GM12878 (cell line): ENCODE results near the gene FAT1. TPM values are rescaled to one million over a fixed set of nuclear protein-coding genes. Genes with fewer than 3 reads are reported as not detected.

Experiments
- ATAC-seq: fragments of 200-7000 bp; cut with Tn5 transposase; 3 replicates; pipeline ENCODE4 v1.9.1; 2020; ENCODE audit warnings: mild to moderate bottlenecking, moderate library complexity
- BruUV-seq: library from RNA; stranded (reverse); fragments of 400-500 nt; replicated peaks from 2 replicates; lab custom pipeline; 2021; lab: Mats Ljungman, UMichigan
- CTCF ChIA-PET: fragments of 300-600 bp; sonication (Branson Sonifier 250); formaldehyde crosslinking; extraction: SDS; loops from one replicate; lab custom pipeline; 2021; ENCODE audit warnings: inconsistent platforms; lab: Yijun Ruan, JAX
- POLR2A ChIA-PET: fragments of 350-600 bp; formaldehyde crosslinking; extraction: SDS; loops from one replicate; lab custom pipeline; 2021; ENCODE audit warnings: inconsistent platforms; lab: Charles Lee
- RAD21 ChIA-PET: fragments of 300-600 bp; sonication (Branson Sonifier 250); formaldehyde crosslinking; loops from one replicate; lab custom pipeline; 2023; ENCODE audit warnings: antibody characterized with exemption; ENCODE audit not compliant: unreplicated experiment; lab: Charles Lee
- SMC1A ChIA-PET: fragments of 300-600 bp; sonication (Branson Sonifier 250); formaldehyde crosslinking; loops from one replicate; lab custom pipeline; 2023; ENCODE audit not compliant: unreplicated experiment, uncharacterized antibody; lab: Charles Lee
- DNase-seq: peaks from one replicate; pipeline ENCODE4 v3.0.0-alpha.2; 2011; ENCODE audit warnings: low read depth, low spot score
- FAIRE-seq: peaks from 3 replicates; lab custom pipeline; 2011; peaks lifted over from hg19 to GRCh38; lab: Jason Lieb, UNC
- H2AFZ ChIP-seq: 2 replicates; pipeline ENCODE4 v1.6.0; 2011; ENCODE audit warnings: low read depth, low read length, control low read depth; ENCODE audit not compliant: control insufficient read depth
- H3K27ac ChIP-seq: 2 replicates; pipeline ENCODE4 v1.5.1; 2011; ENCODE audit warnings: control low read depth; ENCODE audit not compliant: control insufficient read depth, insufficient read depth
- H3K27me3 ChIP-seq, 2 experiments: replicated peaks in 1 of 2; 2 replicates each; pipeline versions ENCODE4 v1.6.0 to v1.6.1; 2011; ENCODE audit warnings: low read length in 1 of 2; ENCODE audit not compliant: control insufficient read depth in 2 of 2, insufficient read depth in 2 of 2
- H3K36me3 ChIP-seq, 2 experiments: 2 replicates each; pipeline ENCODE4 v1.5.1; 2011; ENCODE audit warnings: low read length in 1 of 2; ENCODE audit not compliant: control insufficient read depth in 2 of 2, insufficient read depth in 2 of 2
- H3K4me1 ChIP-seq: 2 replicates; pipeline ENCODE4 v1.6.1; 2011; ENCODE audit warnings: mild to moderate bottlenecking, low read length, moderate library complexity, mixed read lengths; ENCODE audit not compliant: control insufficient read depth, insufficient read depth
- H3K4me2 ChIP-seq: 2 replicates; pipeline ENCODE4 v1.6.0; 2011; ENCODE audit warnings: control low read depth; ENCODE audit not compliant: control insufficient read depth, insufficient read depth
- H3K4me3 ChIP-seq: fragments of 200-600 bp; sonication (generic); 2 replicates; pipeline ENCODE4 v1.5.1; 2016
- H3K79me2 ChIP-seq: 2 replicates; pipeline ENCODE4 v1.6.0; 2011; ENCODE audit warnings: low read length; ENCODE audit not compliant: control insufficient read depth, insufficient read depth
- H3K9ac ChIP-seq: 2 replicates; pipeline ENCODE4 v1.8.0; 2011; ENCODE audit warnings: low read length, control low read depth, mixed read lengths; ENCODE audit not compliant: control insufficient read depth, insufficient read depth
- H3K9me3 ChIP-seq: replicated peaks from 3 replicates; pipeline ENCODE4 v1.5.1; 2011; ENCODE audit warnings: mild to moderate bottlenecking, low read length; ENCODE audit not compliant: control insufficient read depth, insufficient read depth
- H4K20me1 ChIP-seq: 2 replicates; pipeline ENCODE4 v1.6.0; 2011; ENCODE audit not compliant: control insufficient read depth, insufficient read depth
- BMI1 ChIP-seq: fragments of 450-650 bp; IDR thresholded peaks from 2 replicates; pipeline ENCODE4 v1.6.1; 2016; ENCODE audit warnings: mild to moderate bottlenecking, moderate library complexity, borderline replicate concordance
- CHD2 ChIP-seq: IDR thresholded peaks from 2 replicates; pipeline ENCODE4 v1.6.1; 2011; ENCODE audit warnings: low read depth, low read length, improper control_type of control experiment, borderline replicate concordance
- CTCF ChIP-seq, 3 experiments: IDR thresholded peaks in 2 of 3; conservative IDR thresholded peaks in 1 of 3; 2 replicates each; pipeline ENCODE4 v1.5.1; 2011; ENCODE audit warnings: low read depth in 3 of 3, low read length in 3 of 3, mild to moderate bottlenecking in 3 of 3, control low read depth in 2 of 3, moderate library complexity in 2 of 3, inconsistent platforms in 1 of 3, mixed read lengths in 1 of 3; ENCODE audit not compliant: control insufficient read depth in 2 of 3, insufficient read depth in 1 of 3; ENCODE audit errors: extremely low read depth in 1 of 3
- EED ChIP-seq: sonication (generic); IDR thresholded peaks from 2 replicates; pipeline ENCODE4 v1.6.1; 2016; ENCODE audit warnings: antibody characterized with exemption, low read depth
- NKRF ChIP-seq: fragments of 450-650 bp; conservative IDR thresholded peaks from 2 replicates; pipeline ENCODE4 v1.6.1; 2017; ENCODE audit warnings: mild to moderate bottlenecking, moderate library complexity
- POLR2AphosphoS2 ChIP-seq: IDR thresholded peaks from 2 replicates; pipeline ENCODE4 v1.6.1; 2011; ENCODE audit warnings: low read depth, mild to moderate bottlenecking, low read length, improper control_type of control experiment, moderate library complexity
- STAT3 ChIP-seq: IDR thresholded peaks from 2 replicates; pipeline ENCODE4 v1.6.1; 2011; ENCODE audit warnings: low read depth, low read length, improper control_type of control experiment
- WRNIP1 ChIP-seq: IDR thresholded peaks from 2 replicates; pipeline ENCODE4 v1.6.1; 2011; ENCODE audit warnings: low read depth, low read length, improper control_type of control experiment, borderline replicate concordance
- ZBED1 ChIP-seq: IDR thresholded peaks from 2 replicates; pipeline ENCODE4 v1.6.1; 2016; ENCODE audit warnings: borderline replicate concordance
- ZNF384 ChIP-seq: IDR thresholded peaks from 2 replicates; pipeline ENCODE4 v1.6.1; 2012; ENCODE audit warnings: low read depth, mild to moderate bottlenecking, low read length, improper control_type of control experiment, borderline replicate concordance
- ZNF592 ChIP-seq: fragments of 450-650 bp; IDR thresholded peaks from 2 replicates; pipeline ENCODE4 v1.6.1; 2017; ENCODE audit warnings: mild to moderate bottlenecking, moderate library complexity
- WGBS: methylation state at CpG from one replicate; pipeline ENCODE4 v1.1.6; 2016; ENCODE audit warnings: low lambda C conversion rate; ENCODE audit not compliant: insufficient replicate concordance, insufficient coverage; ENCODE audit errors: missing lambda C conversion rate; 5-methylcytosine and 5-hydroxymethylcytosine counted together
- in situ Hi-C: fragments of 300-500 bp; cut with MboI; formaldehyde crosslinking; loops from 9 replicates; pipeline ENCODE4 v1.14.3; 2018; ENCODE audit warnings: mixed read lengths
- intact Hi-C: fragments of 100-400 bp; cut with micrococcal nuclease; formaldehyde crosslinking; loops from one replicate; pipeline ENCODE4 v1.14.2; 2022; ENCODE audit not compliant: unreplicated experiment
- polyA plus RNA-seq, 11 experiments: library from polyadenylated mRNA; depleted of rRNA in 4 of 11; unstranded in 6 of 11; stranded (reverse) in 5 of 11; fragments of >200 nt; fragmentation: Nextera tagmentation in 4 of 11; fragmentation: Illumina TruSeq in 1 of 11; extraction: Ambion mirVana in 4 of 11; extraction: Trizol in 1 of 11; gene quantifications; 1 replicate in 1 of 11; 2 replicates in 10 of 11; pipeline versions ENCODE4 v1.2.1 to v1.2.3, GENCODE V29; 2011 to 2016; ENCODE audit warnings: inconsistent platforms in 2 of 11, missing spikeins in 2 of 11, low read depth in 1 of 11
- total RNA-seq, 4 experiments: library from RNA; depleted of rRNA in 3 of 4; stranded (reverse); fragments of >200 nt in 3 of 4; fragmentation: Illumina TruSeq in 1 of 4; extraction: Trizol in 1 of 4; gene quantifications; 2 replicates each; pipeline versions ENCODE4 v1.2.1 to v1.2.3, GENCODE V29; 2013 to 2021

Gene FAT1
- total and polyA plus RNA-seq, 10 of the 15 experiments (the other 5 are each of a cell fraction or from before 2014, with no cell fraction given), result 0.04 to 11.8 (median 0.11) TPM; not detected in 1

- TF ChIP-seq CTCF (IDR thresholded peaks at IDR 0.05 in 2 of 3, conservative IDR thresholded peaks at IDR 0.05 in 1 of 3; ENCODE audit: control insufficient read depth in 2 of 3, extremely low read depth in 1 of 3, insufficient read depth in 1 of 3, low read depth in 3 of 3, low read length in 3 of 3), result no peak
Measured at GRCh38 chr4:186691396-186691795, 32.3 kb downstream of the FAT1 start (continued).

GRCh38 chr4:186689476-186689875 is 34.2 kb downstream of the FAT1 start:
- POLR2A ChIA-PET, result no interaction called here
- H3K79me2 ChIP-seq, result no peaks in the 10 kb centered on the region

More at GRCh38 chr4:186689476-186689875, 34.2 kb downstream of the FAT1 start:
- H3K4me1 ChIP-seq, result no peaks in the 10 kb centered on the region
- no peak for TF ChIP-seq POLR2AphosphoS2
- TF ChIP-seq EED, result no peak
- TF ChIP-seq STAT3, result no peak
- TF ChIP-seq ZBED1, result no peak
- TF ChIP-seq ZNF592, result no peak
- TF ChIP-seq ZNF384, result no peak
- no peak for TF ChIP-seq NKRF
- no peak for TF ChIP-seq CHD2
- no peak for TF ChIP-seq WRNIP1
- TF ChIP-seq BMI1, result no peak
- 26% methylated on average over 7 of the region's 7 CpGs for WGBS
- DNase-seq (no peak), FAIRE-seq (no peak), ATAC-seq (no peak)
- no peak overlapping the region for H3K9ac ChIP-seq
- H3K4me3 ChIP-seq, result no peak overlapping the region
- CTCF ChIA-PET, result interaction anchor here (0.6 kb wide), 1 partner anchor 10 kb away, joined by 5 read pairs; no protein-coding TSS in a partner anchor
- in situ Hi-C loops, result no loop called here
- intact Hi-C loops, result no loop called here
- no peak overlapping the region for H3K27ac ChIP-seq
- no peaks in the 10 kb centered on the region for H3K9me3 ChIP-seq
- RAD21 ChIA-PET, result no interaction called here
- H3K4me2 ChIP-seq, result no peak overlapping the region
- BruUV-seq, result no TSS peak
- H3K36me3 ChIP-seq, result no peaks in the 10 kb centered on the region
- H2AFZ ChIP-seq, result no peak overlapping the region
- no peaks in the 10 kb centered on the region for H3K27me3 ChIP-seq
- no peaks in the 10 kb centered on the region for H4K20me1 ChIP-seq
- SMC1A ChIA-PET, result no interaction called here
